ENCODE results near the gene PALLD.

DNA sequence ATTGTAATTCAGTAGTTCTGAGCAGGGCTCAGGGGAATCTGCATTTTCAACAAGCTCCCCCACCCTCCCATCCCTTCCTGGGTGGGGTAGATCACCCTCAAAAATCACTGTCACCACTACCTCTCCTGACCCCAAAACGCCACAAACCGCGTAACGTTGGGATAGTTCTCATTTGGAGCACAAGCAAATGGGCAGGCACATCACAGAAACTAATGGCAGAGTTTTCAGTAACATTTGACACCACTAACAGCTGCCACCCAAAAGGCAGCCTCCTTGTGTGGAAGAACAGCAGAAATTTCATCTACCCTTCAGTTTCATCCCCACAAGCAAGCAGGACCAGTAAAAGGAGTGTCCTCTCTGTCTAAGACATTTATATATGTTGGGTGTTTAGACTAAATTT, 132.7 kb downstream of the PALLD start:
- TF ChIP-seq, protein P1, sequence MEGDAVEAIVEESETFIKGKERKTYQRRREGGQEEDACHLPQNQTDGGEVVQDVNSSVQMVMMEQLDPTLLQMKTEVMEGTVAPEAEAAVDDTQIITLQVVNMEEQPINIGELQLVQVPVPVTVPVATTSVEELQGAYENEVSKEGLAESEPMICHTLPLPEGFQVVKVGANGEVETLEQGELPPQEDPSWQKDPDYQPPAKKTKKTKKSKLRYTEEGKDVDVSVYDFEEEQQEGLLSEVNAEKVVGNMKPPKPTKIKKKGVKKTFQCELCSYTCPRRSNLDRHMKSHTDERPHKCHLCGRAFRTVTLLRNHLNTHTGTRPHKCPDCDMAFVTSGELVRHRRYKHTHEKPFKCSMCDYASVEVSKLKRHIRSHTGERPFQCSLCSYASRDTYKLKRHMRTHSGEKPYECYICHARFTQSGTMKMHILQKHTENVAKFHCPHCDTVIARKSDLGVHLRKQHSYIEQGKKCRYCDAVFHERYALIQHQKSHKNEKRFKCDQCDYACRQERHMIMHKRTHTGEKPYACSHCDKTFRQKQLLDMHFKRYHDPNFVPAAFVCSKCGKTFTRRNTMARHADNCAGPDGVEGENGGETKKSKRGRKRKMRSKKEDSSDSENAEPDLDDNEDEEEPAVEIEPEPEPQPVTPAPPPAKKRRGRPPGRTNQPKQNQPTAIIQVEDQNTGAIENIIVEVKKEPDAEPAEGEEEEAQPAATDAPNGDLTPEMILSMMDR (IDR thresholded peaks at IDR 0.05; ENCODE audit: low read length) = no peak
- TF ChIP-seq EZH2 (IDR thresholded peaks at IDR 0.05; ENCODE audit: borderline replicate concordance, low read length) = no peak
